NOMO-1 treated with dmso at 0.1 percent for 144 hours (cell line): ENCODE measurements around the gene SMIM27.
"Not testable (repeated sequence)": the region's sequence is repeated elsewhere in the genome, so short reads cannot be mapped to it uniquely, and the experiment has no call there.

Source experiments
- DNase-seq: peaks from one replicate; lab custom pipeline; 2025; ENCODE audit not compliant: unreplicated experiment; lab: John Stamatoyannopoulos, UW

SMIM27 gene, protein sequence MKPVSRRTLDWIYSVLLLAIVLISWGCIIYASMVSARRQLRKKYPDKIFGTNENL

DNA sequence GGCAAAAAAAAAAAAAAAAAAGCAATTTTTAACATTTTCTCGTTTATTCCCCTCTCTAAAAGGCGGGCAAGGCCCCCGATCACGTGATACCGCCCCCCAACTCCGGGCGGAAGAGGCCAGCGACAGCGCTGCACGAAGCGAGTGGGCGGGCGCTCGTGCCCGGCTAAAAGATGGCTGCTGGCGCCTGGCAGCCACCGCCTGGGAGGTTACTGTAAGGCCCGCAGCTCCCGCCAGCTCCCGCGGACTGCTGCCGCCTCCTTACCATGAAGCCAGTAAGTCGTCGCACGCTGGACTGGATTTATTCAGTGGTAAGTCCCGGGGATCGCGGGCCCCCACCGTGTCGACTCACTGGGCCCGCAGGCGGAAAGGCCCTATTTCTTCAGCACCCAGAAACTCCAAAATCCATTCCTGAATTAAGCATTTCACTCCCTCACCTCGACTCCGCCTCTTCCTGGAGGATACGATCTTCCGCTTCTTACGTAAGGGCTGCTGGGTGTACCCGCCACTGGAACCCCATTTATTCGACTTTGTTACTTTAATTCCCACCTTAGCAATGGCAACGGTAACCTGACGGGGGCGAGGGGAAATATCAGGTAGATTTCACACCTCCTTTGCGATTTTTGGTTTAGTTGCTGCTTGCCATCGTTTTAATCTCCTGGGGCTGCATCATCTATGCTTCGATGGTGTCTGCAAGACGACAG is at the start of gene SMIM27, which contains the start of gene TOPORS:
SMIM27 (plus strand) TSS at position 156 of the 701 bp plus-strand sequence; CDS start at position 264, 108 bp downstream.
TOPORS (minus strand) TSS at position 415 of the 701 bp plus-strand sequence; CDS start at position 265, 150 bp downstream.
- peak; percentile 87 for DNase-seq

DNA sequence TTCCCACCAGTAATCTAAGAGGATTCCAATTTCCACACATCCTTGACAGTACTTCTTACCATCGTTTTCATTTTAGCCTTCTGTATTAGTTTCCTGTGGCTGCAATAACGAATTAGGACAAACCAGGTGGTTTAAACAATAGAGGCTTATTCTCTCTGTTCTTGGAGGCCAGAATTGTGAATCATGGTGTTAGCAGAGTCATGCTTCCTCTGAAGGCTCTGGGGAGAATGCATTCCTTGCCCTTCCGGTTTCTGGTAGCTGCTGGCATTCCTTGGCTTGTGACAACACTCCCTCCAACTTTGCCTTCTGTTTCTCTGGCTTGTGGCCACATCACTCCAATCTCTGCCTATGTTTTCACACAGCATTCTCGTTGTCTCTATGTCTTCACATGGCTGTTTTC is 49.7 kb upstream of the SMIM27 start:
- DNase-seq = no peak

DNA sequence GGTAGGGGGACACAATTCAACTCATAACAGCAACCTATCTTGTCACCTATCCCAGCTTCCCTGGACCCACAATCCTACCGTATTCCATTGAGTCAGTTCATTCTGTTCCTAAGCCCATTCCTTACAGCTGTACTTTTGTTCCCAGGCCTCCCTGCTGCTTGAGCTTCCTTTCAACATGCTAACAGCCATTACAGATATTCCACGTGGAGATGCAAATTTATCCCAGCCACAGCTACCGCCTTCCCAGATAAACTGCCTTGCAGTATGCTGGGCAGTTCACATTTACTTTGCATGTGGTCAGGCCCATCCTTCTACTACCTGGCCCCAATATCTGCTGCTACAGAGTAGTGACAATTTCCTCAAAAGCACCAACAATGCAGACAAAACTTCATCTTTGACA is 49.1 kb upstream of the SMIM27 start:
- no peak for DNase-seq

DNA sequence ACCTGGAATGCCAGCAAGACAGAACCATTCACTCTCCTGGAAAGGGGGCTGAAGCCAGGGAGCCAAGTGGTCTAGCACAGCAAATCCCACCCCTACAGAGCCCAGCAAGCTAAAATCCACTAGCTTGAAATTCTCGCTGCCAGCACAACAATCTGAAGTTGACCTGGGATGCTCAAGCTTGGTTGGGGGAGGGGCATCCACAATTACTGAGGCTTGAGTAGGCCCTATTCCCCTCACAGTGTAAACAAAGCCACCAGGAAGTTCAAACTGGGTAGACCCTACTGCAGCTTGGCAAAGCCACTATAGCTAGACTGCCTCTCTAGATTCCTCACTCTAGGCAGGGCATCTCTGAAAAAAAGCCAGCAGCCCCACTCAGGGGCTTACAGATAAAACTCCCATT is 43.4 kb upstream of the SMIM27 start:
- DNase-seq = no peak

DNA sequence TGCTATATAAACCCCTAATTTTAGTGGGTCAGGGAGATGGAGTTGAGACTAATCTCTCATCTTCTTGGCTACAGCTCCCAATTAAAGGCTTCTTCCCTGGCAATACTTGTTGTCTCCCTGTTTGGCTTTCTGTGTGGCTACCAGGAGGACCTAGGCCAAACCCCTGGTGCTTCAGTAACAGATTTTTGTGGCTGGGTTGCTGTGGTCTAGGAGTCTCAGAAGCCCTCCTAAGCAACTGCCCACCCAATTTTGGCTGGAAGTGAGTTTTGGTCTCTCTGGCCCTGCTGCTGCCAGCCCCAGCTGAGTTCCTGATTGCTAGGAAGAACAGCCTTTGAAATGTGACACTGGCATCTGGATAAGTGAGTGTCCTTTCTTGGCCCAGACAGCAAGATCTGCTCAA is 35.9 kb upstream of the SMIM27 start:
- DNase-seq = no peak

DNA sequence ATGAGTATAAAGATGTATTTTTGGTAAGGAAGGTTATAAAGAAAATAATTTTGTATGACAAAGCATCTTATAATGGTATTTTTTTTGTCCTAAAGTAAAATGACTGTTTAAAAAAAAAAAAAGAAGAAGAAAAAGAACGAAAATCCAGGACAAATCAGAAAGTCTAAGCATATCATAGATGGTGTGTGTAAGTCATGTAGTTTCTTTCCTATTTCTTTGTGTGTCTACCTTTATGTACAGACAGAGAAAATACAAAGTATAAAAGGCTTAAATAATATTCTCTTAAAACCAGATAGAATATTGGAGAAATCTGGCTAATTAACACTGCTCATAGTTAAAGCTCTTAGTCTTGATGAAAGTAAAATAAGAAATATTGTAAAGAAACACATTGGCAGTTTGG is 33.9 kb upstream of the SMIM27 start:
- no peak for DNase-seq

DNA sequence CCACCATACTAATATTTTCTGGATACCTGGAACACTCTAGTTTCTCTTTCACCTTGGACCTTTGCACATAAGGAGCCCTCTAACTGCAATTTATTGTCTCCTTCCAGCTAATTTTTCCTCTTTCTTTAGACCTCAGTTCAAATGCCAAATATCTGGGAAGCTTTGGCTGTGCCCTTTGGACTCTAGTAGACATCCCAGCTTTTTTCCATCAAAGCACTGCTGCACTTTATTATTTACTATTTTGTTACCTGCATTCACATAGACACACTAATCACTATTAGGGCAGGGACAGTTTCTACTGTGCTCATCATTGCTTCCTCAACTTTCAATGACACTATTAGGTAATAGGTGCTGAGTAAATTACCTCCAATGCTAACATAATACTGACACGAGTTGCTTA is 28.2 kb upstream of the SMIM27 start:
- DNase-seq = no peak

DNA sequence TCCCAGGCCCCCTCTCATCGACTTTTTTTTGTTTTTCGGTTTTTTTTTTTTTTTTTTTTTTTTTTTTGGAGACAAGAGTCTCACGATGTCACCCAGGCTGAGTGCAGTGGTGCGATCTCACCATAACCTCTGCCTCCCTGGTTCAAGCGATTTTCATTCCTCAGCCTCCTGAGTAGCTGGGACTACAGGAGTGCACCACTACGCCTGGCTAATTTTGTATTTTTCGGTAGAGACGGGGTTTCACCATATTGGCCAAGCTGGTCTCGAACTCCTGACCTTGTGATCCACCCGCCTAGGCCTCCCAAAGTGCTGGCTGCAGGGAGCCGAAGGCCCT is 27.6 kb upstream of the SMIM27 start:
- not testable (repeated sequence) for DNase-seq

DNA sequence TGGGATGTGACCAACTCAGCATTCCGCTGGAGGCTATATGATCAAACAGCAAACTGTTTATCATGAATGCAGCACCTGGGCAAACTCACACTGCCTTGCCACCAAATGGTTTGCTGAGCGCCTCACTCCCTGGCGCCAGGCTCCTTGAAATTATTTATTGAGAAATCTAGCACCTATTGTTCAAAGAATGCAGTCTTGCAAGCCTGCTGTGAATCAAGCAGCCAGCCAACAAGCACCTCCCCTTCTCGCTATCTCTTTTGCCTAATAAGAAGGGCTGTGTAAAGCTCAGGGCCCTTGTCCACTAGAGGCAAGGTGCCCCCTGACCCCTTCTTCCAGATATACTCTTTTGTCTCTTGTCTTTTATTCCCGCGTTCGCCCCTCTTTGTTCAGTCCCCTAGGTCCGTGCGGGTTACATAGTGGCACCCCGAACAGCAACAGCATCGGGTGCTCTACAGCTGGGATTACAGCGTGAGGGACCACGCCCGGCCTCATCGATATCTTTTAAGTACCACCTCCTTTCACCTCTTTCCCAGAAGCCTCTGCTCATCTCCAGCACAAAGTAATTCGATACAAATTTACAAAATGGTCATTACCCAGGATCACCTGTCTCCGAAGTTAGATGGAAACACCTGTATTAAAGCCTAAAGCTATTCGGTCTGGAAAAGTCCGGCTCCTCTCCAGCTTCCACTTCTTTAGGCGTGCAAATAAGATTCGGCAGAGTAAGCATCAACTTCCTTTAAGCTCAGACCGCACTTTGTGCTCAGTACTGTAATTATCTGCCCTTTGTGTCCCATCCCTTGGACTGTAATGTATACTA is 27.0 kb upstream of the SMIM27 start:
- DNase-seq = peak; percentile 12

DNA sequence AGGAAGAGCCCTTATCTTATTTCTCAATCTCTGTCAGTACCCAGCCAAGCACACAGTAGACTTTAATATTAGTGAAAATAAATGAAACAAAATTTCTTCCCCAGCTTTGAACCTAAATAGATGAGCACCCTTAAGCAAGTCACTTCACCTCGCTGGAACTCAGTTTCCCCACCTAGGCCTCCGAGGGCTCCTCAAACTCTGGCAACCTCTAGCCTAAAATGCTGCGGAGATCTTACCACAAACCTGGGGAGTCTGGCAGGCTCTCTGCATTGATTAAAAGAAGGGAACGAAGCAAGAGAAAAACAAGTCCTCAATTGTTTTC is 26.5 kb upstream of the SMIM27 start:
- DNase-seq = no peak

DNA sequence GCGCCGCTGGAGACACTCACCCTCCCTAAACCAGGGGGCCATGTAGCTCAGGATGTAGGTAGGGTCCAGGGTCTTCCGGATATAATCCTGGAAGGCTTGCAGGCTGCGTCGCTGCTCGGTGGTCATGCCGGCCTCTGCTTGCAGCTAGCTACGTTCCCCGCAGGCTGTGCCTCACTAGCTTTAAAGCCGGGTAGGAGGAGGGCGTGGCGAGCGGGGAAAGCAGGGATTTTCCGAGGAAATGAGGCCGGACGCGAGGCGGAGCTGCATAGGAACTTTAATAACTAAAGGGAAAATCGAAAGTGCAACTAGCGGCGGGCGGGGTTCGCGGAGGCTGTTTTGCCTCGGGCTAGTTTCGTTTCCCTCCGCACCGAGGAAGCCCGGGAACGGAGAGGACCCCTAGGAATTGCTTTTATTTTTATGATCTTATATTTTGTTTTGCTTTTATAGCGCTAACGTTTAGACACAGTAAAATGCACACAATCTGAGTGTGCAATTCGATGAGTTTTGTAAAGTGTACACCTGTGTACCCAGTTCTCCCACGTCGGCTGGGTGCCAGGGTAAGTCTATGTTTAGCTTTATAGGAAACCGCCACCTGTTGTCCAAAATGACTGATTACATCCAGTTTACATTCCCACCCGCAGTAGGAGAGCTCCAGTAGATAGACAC is 26.0 kb upstream of the SMIM27 start, which contains the start of gene RIGI:
RIGI (minus strand) TSS at position 156 of the 666 bp plus-strand sequence; CDS start at position 126, 30 bp downstream.
- DNase-seq = peak; percentile 57

DNA sequence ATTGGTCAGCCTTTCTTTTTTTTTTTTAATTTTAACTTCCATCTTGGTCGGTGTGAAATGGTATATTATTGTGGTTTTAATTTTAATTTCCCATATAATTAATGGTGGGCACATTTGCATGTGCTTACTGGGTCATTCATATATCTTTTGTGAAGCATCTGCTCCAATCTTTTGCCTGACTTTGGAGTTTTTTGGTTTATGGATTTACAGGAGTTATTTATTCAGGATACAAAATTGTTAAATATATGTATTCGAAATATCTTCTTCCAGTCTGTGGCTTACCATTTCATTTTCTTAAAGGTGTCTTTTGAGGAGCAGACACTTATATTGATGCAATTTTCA is 25.4 kb upstream of the SMIM27 start:
- no peak for DNase-seq

DNA sequence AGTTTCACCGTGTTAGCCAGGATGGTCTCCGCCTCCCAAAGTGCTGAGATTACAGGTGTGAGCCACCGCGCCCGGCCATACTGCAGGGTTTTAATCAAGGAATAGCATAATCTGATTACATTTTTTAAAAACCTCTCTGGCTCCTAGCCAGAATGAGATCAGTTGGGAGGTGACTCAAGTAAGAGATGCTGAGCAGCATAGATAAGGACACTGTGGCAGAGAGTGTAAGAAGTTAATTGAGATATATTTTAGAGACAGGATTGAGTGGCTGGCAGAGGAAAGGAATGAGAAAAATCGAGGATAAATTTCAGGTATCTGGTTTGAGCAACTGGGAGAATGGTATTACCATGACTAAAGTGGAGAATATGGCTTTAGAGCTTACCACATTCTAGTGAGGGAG is 18.8 kb upstream of the SMIM27 start:
- no peak for DNase-seq

DNA sequence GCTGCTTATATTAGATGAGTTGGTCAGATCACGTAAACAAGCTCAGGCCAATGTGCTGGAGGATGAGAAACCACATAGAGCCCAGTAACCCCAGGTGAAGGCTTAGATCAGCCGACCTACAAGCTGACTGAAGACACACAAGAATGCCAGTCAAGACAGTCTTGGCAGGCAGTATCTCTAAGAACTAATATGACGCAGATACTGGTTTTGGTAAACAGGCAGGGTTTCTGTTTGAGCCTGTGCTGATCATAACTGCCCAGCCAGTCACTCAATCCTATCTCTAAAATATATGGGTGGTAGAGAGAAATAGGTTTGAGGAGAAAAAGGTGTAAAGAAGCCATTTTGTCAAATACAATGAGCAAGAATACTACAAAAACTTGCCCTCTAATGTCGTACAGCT is 18.3 kb upstream of the SMIM27 start:
- no peak for DNase-seq

DNA sequence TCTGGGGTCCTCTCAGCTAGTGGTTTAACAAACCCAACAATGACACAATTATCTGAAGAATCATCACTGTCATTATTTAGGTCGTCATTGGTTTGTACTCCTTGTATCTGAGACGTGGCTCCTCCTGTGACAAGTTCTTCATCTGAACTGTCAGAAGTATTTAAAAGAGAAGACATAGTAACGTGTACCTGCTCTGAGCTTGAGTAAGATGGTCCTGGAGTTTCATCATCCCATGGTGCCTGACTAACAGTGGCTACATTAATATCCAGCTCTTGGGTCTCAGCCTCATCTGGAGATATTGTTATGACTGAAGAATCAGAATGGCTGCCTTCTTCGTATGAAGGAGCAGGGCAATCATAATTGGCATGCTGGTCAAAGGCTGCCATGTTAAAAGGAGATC is 9.1 kb upstream of the SMIM27 start:
- DNase-seq = no peak

DNA sequence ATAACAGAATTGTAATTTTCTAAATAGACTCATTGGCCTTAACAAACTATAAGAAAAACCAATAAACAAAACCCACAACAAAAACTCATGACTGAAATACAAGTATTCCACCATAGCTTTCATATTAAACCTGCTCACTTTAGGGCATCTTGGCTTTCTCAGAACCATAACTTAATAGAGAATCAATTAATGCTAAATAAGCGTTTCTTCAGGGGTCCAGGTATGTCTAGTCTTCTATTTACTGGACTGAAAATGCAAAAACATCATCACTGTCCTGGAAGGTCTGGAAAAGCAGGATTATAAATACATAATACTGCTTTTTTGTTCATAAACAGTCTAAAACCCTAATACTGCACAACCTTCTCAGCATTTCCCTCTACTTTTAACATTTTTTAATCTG is 6.2 kb upstream of the SMIM27 start:
- no peak for DNase-seq

DNA sequence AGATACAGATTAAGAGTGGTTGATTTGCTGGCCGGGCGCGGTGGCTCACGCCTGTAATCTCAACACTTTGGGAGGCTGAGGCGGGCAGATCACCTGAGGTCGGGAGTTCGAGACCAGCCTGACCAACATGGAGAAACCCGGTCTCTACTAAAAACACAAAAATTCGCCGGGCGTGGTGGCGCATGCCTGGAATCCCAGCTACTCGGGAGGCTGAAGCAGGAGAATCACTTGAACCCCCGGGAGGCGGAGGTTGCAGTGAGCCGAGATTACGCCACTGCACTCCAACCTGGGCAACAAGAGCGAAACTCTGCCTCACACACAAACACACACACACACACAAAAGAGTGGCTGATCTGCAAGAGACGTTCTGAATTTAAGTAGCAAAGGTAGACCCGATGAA is 3.9 kb upstream of the SMIM27 start:
- DNase-seq = not testable (repeated sequence)

DNA sequence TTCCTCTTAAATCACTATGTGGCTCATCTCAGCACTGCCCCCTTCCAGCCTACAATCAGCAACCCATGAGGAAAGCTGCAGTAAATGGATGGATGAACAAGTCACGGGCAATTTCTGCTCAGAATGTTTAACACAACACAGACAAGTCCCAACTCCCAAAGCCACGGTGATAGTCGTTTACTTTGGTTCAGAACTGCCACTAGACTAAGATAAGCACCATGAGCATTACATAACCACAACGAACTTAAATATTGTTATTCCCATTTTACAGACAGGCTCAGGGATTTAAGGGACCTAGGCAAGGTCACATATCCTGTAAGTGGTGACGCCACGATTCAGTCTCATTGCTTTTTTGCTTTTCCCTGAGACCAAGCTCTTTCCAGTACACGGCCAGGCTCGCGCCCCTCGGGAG is 2.0 kb upstream of the SMIM27 start:
- no peak for DNase-seq

DNA sequence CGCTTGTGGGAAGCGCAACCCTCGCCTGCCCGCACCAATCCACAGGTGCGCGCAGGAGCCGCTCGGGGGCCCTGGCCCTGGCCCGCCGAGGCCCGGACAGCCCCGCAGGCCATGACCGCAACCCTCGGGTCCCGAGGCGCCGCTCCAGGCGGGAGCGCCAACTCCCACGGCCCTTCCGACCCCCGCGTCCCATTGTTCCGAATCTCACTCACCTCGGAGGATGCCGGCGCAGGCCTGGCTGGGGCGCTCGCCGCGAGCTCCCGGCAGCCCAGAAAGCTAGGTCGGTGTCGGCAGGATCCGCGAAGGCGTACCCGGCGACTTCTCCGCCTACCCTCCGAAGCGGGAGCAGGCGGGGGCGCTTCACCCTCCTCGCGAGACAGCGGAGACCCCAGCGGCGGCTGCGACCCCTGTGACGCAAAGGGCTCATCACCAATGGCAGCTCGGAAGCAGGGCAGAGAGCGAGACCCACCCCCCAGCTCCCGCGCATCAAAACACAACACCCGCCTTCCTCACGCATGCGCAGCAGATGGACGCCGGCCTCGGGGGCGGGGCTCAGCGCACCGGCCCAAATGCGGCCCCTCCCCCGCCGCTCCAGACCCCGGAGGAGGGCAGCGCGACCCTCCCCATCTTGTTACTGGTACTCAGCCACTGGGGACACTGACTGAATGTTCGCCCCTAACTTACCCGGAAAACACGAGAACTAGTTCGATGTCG is 1.4 kb upstream of the SMIM27 start:
- DNase-seq = peak; percentile 66

DNA sequence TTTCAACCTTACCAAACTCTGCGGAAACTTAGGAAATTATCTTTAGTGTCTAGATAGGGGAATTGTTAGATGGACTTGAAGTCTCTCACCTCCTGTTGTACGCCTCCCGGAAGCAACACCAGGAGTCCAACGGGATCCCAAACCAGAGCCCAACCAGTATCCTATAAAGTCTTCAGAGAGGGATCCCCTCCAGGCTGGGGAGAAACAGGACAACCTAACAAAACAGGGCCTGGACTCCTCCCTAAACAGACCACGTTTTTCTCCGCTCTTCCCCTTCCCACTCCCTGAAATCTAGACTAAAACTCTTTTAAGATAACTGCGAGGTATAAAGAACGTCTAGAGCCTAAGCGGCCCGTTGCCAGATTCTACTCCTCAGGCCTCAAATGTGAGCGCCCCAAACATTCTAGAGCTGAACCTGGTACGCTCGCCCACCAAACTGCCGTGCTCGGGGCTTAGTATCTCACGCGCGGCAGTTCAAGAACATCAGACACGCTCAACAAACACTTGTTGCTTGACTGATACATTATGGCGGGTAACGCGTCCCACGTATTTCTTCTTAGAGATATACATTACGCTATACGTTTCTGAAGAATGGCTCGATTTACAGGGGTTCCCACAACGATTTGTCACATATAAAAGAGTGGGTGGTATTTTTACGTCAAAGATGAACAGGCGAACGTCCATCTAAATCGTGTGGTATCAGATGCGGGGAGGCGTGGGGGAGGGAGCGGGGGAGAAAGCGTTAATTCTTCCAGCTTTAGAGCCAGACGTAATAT is 663 bp upstream of the SMIM27 start:
- DNase-seq = peak; percentile 35

DNA sequence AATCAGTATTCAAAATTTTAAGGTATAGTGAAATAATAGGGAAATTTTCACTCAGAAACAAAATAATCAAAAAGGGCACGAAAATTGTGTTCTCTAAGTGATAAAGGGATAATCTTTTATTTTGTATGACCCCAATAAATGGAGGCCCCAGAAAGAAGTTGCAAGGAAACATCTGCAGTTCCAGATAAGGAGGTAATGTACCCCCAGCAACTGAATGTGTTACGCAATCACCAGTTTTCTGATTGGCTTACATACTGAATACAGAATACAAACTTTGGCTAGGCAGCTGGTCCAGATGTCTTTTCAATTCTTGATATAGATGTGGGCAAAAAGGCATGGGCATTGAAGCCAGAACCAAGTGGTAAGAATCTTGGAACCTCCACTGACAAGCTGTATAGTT is 2.0 kb downstream of the SMIM27 start:
- no peak for DNase-seq
